ENCODE measurements around the gene SLC25A3. TPM values are rescaled to one million over a fixed set of nuclear protein-coding genes. Genes with fewer than 3 reads are reported as not detected.
"Not testable (repeated sequence)": the region's sequence is repeated elsewhere in the genome, so short reads cannot be mapped to it uniquely, and the experiment has no call there.

The SLC25A3 gene
- 502 and 531 TPM in 2 replicates for total RNA-seq

- peak; percentile 94 to 98 for DNase-seq (ENCODE audit: low read depth in 2 of 2)
These were observed at the start of gene SLC25A3 for GRCh38 chr12:98593351-98594049. SLC25A3 (plus strand) TSS chr12:98593686; CDS start chr12:98593979, 293 bp downstream.

- DNase-seq (ENCODE audit: low read depth in 2 of 2), result no peak
These were observed 49.8 kb upstream of the SLC25A3 start for GRCh38 chr12:98543701-98544100.

GRCh38 chr12:98544751-98545150 lies 48.7 kb upstream of the SLC25A3 start:
- DNase-seq (ENCODE audit: low read depth in 2 of 2), result no peak

GRCh38 chr12:98549371-98550110 lies 43.9 kb upstream of the SLC25A3 start:
- DNase-seq (ENCODE audit: low read depth in 2 of 2), result no peak

GRCh38 chr12:98551787-98552186 lies 41.7 kb upstream of the SLC25A3 start:
- no peak for DNase-seq (ENCODE audit: low read depth in 2 of 2)

- DNase-seq (ENCODE audit: low read depth in 2 of 2), result not testable (repeated sequence)
These were observed 35.4 kb upstream of the SLC25A3 start for GRCh38 chr12:98558097-98558496.

DNA sequence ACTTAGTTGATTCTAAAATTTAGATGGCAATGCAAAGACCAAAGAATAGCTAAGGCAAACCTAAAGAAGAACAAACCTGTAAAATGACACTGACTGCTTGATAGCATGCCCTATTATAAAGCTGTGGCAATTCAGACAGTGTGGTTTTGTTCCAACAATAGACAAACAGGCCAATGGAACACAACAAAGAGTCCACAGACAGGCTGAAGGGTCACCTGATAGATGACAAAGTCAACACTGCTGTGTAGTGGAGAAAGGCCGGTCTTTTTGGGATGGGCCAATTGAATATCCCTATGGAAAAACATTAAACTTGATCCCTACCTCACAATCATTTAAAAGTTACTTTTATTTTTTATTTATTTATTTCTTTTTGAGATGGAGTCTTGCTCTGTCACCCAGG lies 33.8 kb upstream of the SLC25A3 start:
- DNase-seq (ENCODE audit: low read depth in 2 of 2), result no peak

DNA sequence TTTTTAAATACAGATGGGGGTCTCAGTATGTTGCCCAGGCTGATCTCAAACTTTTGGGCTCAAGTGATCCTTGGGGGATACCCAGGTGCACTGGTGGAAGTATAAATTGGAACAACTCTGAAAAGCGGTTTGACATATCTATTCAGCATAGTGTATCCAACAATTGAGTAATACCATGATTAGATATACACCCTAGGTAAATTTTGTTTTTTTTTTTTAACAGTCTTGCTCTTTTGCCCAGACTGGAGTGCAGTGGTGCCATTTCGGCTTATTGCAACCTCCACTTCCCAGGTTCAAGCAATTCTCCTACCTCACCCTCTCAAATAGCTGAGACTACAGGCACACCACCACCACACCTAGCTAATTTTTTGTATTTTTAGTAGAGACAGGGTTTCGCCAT lies 31.6 kb upstream of the SLC25A3 start:
- DNase-seq (ENCODE audit: low read depth in 2 of 2), result no peak

GRCh38 chr12:98572010-98572409 lies 21.5 kb upstream of the SLC25A3 start:
- DNase-seq (ENCODE audit: low read depth in 2 of 2), result no peak

- no peak for DNase-seq (ENCODE audit: low read depth in 2 of 2)
These were observed 19.4 kb upstream of the SLC25A3 start for GRCh38 chr12:98574110-98574509.

- DNase-seq (ENCODE audit: low read depth in 2 of 2), result no peak
These were observed 18.5 kb upstream of the SLC25A3 start for GRCh38 chr12:98575013-98575412.

DNA sequence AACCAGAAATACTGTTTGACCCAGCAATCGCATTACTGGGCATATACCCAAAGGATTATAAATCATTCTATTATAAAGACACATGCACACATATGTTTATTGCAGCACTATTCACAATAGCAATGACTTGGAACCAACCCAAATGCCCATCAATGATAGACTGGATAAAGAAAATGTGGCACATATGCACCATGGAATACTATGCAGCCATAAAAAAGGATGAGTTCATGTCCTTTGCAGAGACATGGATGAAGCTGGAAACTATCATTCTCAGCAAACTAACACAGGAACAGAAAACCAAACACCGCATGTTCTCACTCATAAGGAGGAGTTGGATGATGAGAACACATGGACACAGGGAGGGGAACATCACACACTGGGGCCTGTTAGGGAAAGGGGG lies 16.7 kb upstream of the SLC25A3 start:
- not testable (repeated sequence) for DNase-seq (ENCODE audit: low read depth in 2 of 2)

DNA sequence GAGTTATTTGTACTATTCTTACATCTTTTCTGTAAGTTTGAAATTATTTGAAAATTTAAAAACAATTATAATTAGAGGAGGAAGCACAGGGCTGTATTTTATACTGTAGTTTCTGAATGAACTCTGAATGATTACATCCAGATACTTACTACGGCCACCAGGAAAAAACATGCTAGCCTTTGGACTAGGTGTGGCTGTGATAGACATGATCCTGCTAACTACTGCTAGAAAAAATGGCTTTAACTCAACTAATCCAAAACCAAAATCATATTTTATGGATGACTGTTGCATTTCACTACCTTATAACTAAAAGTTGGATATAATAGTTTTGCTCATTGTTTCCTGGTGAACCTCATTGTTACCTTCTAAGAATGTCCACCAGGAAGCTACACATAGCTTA lies 15.1 kb upstream of the SLC25A3 start:
- no peak for DNase-seq (ENCODE audit: low read depth in 2 of 2)

DNA sequence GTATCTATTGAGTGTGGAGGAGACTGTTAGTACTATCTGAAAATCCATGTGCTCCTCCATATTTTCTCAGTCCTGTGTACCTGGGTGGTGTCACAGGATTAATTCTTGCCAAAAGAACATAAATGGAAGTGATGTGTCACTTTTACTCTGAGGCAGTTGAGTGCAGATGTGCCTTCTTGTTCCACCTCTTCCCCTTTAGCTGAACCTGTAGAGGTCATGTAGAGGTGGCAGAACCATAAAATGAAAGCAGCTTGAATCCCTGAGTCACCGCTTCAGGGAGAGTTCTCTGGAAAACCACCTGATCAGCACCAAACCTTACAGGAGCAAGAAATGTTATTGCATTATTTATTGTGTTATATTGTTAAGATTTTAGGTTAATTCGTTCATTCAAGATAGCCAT lies 14.7 kb upstream of the SLC25A3 start:
- DNase-seq (ENCODE audit: low read depth in 2 of 2), result no peak

GRCh38 chr12:98579347-98579746 lies 14.1 kb upstream of the SLC25A3 start:
- no peak for DNase-seq (ENCODE audit: low read depth in 2 of 2)

DNA sequence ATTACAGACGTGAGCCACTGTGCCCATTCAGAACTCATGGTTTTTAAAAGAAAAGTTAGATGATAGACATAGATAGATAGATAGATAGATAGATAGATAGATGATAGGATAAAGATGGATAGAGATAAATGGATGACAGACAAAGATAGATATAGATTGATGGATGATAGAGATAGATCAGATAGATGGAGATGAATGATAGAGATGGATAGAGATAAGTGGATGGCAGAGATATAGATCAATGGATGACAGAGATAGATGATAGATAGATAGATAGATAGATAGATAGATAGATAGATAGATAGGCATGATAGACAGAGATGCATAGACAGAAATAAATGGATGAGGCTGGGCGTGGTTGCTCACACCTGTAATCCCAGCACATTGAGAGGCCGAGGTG lies 13.7 kb upstream of the SLC25A3 start:
- DNase-seq (ENCODE audit: low read depth in 2 of 2), result no peak

GRCh38 chr12:98580695-98581094 lies 12.8 kb upstream of the SLC25A3 start:
- no peak for DNase-seq (ENCODE audit: low read depth in 2 of 2)

GRCh38 chr12:98581101-98581500 lies 12.4 kb upstream of the SLC25A3 start:
- DNase-seq (ENCODE audit: low read depth in 2 of 2), result no peak

- no peak for DNase-seq (ENCODE audit: low read depth in 2 of 2)
These were observed 11.4 kb upstream of the SLC25A3 start for GRCh38 chr12:98582093-98582492.

GRCh38 chr12:98587084-98587483 lies 6.4 kb upstream of the SLC25A3 start:
- no peak for DNase-seq (ENCODE audit: low read depth in 2 of 2)

- no peak for DNase-seq (ENCODE audit: low read depth in 2 of 2)
These were observed 2.3 kb upstream of the SLC25A3 start for GRCh38 chr12:98591209-98591608.

DNA sequence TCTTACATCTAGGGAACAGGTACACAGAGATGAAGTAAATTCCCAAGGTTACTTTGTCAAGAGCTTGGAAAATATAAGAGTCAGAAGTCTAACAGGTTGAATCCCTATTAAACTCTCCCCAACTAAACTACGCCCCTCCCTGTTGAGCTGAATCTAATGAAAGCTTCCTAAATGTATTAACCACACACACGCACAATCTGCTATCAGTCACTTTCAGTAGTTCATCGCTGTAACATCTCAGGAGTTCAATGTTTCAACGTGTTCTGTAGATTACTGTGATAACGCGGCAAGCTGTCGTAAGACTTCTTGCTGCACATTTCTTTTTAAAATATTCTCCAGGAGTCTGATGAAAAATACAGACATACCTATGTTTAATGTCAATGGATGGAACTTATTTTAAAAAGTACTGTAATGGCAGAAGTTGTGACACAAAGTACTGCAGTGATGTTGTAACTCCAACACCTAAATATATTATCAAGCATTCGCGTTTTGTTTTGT lies 612 bp upstream of the SLC25A3 start:
- no peak for DNase-seq (ENCODE audit: low read depth in 2 of 2)

All from dermis microvascular lymphatic vessel endothelial cell (primary cell).